Stimulated activated CD8-positive, alpha-beta memory T cell treated with anti-CD3 and anti-CD28 coated beads, Interleukin-4, amount 100 ng/mL, for 24 hours (primary cell): Measurements from ENCODE around the gene PTPN22.
"Not testable (repeated sequence)": the region's sequence is repeated elsewhere in the genome, so short reads cannot be mapped to it uniquely, and the experiment has no call there.

Source experiments
- DNase-seq: peaks from one replicate; pipeline ENCODE4 v3.0.0-alpha.2; 2020; ENCODE audit warnings: low read depth

Gene PTPN22

DNA sequence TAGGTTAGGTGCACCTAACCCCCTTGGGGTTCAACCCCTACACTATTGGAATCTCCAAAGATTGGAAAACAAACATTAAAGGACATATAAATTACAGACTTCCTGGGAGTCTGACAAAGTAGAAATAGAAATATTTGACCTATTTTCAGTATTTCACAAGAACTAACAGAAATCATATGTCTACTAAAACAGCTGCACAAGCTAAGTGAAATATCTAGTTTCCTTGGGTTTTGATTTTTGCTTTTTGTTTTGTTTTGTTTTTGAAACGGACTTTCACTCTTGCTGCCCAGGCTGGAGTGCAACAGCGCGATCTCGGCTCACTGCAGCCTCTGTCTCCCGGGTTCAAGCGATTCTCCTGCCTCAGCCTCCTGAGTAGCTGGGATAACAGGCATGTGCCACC lies 18.8 kb downstream of the PTPN22 start:
- DNase-seq: not testable (repeated sequence)

DNA sequence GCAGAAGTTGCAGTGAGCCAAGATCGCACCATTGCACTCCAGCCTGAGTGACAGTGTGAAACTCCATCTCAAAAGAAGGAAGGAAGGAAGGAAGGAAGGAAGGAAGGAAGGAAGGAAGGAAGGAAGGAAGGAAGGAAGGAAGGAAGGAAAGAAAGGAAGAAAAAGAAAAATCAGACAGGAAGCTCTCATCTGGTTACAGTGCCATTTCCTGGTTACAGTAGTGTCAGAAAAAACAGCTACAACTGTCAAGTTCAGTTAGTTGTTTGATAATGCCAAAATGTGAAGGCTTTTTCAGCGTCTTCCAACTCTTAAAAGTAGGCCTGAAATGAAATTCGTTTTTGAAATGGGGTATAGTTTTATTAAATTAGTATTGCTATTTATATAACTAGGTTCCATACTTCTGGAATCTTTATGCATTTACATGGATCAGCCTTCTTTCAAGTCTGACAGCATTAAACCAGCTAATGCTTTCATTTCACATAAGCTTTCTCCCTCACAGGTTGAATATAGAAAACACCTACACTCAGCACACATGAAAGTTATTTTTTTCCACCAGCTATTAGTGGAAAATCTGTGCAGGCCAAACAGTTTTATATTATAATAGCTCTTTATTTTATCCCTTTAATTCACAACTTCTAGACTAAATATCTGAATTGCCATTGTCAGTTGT lies 21.2 kb downstream of the PTPN22 start:
- no peak for DNase-seq

GRCh38 chr1:113849072-113849471 lies 22.4 kb downstream of the PTPN22 start:
- no peak for DNase-seq

DNA sequence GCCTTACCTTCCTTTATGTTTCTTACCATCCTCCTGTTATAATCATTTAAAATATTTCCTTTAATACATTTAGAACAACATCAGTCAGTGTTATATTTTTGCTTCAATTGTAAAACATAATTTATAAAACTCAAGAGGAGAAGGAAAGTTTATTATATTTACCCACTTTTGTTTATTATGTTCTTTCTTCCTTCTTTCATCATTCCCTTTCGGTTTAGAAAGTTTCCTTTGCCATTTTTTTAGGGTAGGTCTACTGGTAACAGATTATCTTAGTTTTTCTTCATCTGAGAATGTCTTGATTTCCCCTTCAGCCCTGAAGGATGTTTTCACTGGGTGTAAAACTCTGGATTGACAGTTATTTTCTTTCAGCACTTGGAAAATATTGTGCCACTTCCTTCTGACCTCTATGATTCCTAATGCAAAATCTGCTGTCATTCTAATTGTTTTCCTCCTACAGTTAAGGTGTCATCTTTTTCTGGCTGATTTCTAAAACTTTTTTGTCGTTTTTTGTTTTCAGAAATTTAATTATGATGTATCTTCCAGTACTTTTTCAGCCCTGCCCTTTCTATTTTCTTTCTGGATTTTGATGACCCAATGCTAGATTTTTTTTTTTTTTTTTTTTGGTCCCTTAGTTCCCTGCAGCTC lies 25.0 kb downstream of the PTPN22 start:
- no peak for DNase-seq

DNA sequence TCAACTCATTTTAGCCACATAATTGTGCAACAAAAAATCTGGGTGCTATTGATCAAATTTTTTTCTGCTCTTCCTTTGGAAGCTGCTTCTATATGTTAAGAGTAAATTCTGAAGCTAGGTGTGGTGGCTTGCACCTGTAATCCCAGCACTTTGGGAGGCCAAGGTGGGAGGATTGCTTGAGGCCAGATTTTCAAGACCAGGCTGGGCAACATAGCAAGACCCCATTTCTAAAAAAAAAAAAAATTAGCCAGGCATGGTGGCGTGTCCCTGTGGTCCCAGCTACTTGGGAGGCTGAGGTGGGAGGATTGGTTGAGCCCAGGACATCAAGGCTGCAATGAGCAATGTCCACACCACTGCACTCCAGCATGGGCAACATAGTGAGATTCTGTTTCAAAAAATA lies 35.0 kb downstream of the PTPN22 start:
- no peak for DNase-seq

DNA sequence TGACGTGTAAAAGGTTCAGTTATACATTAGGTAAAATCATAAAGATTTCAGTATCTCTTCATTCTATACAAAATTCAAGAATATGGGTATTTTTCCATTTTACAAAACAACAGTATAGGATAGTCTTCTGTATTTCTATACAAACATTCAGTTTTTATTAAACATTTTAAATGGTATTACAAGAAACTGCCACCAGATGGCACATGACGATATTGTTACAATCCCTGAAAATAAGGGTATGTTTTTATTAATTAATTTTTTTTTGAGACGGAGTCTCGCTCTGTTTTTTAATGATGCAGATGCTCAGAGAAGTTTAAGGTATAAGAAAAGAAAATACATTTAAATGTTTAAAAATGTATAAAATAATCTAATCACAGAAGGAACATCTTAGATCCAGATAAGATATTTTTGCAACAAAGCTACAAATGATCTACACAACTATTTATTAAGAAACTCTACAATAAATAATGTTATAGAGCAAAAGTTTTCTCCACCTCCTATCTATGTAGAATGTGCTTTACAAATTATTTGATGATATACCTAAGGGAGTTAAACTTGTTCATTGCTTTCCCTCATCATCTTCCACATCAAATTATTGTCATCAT lies 35.7 kb downstream of the PTPN22 start:
- DNase-seq: no peak

DNA sequence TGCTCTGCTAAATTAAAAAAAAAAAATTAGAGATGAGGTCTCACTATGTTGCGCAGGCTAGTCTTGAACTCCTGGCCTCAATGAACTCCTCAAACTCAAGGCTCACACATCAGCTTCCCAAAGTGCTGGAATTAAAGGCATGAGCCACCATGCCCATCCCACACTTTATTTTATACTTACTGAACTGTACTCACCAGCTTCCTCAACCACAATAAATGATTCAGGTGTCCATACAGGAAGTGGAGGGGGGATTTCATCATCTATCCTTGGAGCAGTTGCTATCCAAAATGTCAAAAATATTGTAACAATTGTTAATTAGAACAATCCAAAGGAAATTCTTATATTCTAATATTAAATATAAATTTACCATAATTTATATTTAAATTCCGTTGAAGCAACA lies 36.8 kb downstream of the PTPN22 start:
- DNase-seq: no peak

GRCh38 chr1:113830039-113830438 lies 41.5 kb downstream of the PTPN22 start:
- no peak for DNase-seq

DNA sequence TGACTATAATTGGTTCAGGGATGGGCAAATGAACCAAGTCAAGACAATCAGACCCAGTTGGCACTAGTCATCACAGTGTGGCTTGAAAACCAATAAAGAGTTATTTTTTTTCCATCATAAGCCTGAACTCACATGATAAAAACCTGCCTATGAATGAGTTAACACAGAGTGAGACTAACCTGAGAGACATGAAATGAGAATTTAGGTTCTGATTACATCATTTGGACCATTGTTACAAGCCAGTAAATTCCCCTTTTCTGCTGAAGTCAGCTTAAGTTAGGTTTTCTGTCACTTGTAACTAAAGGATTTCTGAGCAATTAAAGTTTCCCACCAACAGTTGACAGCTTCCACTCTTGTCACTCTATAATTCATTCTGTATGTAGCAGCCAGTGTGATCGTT lies 49.6 kb downstream of the PTPN22 start:
- no peak for DNase-seq

DNA sequence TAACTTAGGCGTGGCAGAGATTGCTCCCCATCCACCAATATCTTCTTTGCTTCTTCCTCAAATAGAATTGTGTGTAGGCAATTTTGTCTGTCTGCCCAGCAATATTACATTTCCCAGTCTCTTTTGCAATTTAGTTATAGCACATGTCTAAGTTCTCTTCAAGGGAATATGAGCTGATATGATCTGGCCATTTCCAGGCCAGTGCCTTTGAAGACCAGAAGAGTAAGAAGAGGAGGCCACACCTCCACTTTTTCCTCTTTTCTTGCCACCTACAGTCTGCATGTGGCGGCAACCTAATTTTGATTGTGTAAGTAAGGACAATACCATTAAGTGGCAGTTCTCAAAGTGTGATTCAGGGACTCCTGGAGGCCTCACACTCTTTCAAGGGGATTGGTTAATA lies 52.9 kb downstream of the PTPN22 start:
- DNase-seq: no peak

- no peak for DNase-seq
These were observed 58.3 kb downstream of the PTPN22 start for GRCh38 chr1:113813218-113813617.

GRCh38 chr1:113812661-113813135 lies 58.8 kb downstream of the PTPN22 start:
- DNase-seq: no peak

DNA sequence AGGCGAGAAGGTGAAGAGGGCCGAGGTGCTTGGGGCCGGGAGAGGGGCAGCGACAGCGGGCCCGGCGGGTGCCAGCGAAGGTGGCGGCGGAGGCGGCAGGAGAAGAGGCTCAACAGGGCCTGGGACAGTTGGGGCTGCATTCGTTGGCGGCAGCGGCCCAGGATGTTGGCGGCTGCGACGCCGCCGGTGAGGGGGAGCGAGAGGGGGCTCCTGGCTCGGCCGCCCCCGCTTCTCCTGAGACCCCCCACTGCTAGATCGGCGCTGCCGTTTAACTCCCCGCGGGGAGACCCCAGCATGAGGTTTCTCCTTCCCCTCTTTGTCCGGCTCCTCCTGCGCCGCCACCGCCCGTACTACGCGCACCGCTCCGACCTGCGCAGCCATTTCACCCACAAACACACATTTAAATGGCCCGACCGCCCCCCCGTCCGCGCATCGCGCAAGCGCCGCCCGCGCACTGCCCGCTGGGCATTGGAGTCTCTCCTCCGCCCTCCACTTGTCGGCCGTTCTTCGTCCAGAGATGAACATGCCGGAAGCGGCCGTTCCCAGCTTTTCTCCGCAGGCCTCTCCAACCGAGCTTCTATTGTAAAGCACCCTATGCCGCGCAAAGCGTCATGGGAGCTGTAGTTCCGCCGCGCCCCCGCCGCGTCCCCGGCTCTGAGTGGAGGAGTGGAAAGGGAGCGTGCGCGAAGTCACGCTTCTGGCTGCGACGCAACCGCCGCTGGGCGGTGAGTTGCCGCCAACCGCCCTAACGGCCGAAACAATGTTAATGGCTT lies 59.4 kb downstream of the PTPN22 start, which contains the start of gene RSBN1:
RSBN1 (minus strand) TSS at position 589 of the 773 bp plus-strand sequence; CDS start at position 525, 64 bp downstream.
- DNase-seq: peak; percentile 96

DNA sequence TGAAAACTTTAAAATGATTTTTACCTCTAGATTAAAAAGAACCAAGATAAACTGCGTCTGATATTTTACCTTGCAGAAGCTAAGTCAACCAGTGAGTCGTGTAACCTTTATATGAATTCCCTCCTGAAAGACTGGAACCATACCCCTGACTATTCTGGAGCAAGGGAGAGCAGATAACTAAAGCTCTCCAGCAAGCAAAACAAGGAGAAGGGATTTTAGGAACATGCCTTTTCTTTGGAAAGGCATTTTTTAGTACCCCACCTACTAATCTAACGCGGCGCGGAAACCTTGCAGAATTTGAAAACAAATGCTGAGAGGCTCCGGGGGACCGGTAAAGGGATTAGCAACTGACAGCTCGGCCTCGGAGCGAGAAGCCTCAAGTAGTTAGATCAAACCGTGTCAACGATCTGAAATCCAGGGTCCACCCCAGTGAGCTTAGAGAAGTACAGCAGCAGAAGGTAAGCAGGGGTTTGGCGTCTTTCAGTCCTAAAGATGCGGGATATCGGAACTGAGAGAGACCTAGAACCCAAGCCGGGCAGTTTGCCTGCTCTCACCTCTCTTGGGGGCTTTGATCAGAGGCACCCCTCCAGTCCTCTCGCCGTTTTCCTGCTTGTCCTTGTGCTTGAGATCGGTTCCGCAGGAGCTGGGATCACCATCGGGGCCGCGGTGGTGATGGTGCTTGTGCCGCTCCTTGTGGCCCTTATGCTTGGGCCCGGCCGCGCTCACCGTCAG lies 60.2 kb downstream of the PTPN22 start:
- DNase-seq: no peak

DNA sequence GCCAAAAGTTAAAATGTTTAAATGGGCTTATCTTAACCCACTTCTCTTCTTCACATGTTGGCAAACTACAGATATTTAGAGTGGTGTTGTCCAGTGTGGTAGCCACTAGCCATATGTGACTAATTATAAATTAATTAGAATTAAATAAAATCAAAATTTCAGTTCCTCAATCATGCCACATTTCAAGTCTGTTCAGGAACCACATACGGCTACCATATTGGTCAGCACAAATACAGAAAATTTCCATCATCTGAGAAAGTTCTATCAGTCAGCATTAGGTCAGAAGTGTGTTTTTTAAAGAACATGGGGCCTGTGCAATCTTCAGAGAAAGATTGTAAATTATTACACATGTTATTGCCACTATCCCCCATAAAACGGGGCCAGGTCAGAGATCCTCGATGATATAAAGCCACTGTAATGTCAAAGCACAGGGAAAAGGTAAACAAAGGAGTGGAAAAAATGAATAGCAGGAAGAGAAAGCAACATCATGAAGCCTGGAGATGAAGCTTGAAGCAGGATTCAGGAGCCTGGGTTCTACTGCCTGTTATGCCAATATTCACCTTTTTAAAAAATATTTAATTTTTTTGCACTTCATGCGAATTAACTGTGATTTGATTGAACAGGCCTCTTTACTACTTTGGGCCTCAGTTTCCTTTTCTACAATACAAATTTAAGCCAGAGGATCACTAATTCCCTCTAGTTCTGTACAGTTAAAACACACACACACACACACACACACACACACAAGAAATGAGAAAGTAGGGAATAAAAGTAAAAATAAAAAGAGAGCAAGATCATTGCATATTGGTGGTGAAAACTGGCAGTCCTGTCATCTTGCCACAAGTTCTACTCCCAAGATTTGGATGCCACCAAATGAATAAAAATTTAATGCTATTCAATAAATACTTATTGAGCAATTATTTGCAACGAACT lies 61.6 kb downstream of the PTPN22 start:
- DNase-seq: no peak

DNA sequence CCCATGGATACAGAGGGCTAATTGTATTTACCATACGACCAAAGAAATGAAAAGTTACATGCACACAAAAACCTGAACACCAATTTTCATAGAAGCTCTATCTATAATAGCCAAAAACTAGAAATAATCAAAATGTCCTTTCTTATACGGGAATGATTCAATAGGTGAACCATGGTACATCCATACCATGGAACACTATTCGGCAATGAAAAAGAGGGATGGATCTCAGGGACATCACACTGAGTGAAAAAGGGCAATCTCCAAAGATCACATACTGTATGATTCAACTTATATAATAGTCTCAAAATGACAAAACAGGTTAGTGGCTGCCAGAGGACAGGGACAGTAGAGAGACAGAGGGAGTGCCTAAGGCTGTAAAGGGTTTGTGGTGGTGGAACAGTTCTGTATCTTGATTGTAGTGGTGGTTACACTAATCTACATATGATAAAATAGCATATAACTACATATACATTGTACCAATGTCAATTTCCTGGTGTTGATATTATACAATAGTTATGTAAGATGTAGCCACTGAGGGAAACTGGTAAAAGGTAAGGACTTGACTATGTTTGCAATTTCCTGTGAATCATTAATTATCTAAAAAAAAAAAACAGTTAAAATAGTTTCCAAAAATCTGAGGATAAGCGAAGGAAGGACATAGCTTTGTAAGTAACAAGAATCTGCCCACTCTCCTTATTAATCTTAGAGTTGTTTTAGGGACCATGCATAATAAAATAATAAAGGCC lies 62.9 kb downstream of the PTPN22 start:
- no peak for DNase-seq

GRCh38 chr1:113805639-113806038 lies 65.9 kb downstream of the PTPN22 start:
- no peak for DNase-seq

DNA sequence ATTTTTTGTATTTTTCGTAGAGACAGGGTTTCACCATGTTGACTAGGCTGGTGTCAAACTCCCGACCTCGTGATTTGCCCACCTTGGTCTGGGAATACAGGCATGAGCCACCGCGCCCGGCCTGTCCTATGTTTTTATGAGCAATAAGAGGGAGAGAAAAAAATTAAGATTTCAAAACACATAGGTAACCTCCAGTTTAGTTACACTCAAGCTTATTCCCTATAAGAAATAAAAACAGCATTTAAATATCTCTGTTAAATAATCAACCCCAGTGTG lies 66.3 kb downstream of the PTPN22 start:
- no peak for DNase-seq

DNA sequence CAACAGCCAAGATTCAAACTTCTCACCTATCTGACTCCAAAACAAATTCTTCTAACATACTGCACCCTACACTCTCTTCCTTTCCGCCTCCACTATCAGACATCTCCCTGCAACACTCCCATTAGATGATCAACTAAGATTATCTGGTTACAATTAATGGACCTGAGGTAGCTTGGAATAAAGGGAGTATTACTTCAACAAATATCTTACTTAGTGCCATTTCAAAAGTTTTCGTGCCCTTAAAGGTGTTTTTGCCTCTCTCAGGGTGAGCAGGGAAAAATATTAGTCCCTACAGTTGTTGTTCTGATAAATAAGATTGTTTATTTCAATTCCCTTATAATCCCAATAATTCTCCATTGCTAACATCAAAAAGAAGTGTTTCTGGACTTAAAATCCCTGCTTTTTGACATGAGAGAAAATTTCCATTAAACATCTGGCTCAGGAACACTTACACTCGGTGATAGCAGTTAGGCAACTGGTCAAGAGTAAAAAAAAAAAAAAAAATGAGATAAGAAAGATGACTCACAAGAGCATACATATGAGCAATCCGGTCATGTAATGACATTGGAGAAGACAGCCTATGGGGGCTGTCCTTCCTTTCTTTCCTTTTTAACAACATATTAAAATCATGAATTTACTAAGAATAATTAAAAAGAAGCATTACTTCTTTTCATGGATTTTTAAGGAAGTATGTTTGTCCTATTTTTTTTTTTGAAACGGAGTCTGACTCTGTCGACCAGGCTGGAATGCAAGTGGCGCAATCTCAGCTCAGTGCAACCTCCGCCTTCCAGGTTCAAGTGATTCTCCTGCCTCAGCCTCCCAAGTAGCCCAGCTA lies 66.9 kb downstream of the PTPN22 start:
- no peak for DNase-seq
